Measurements from ENCODE around the gene SMAD6. TPM values are rescaled to one million over a fixed set of nuclear protein-coding genes. Genes with fewer than 3 reads are reported as not detected.
"Not testable (repeated sequence)": the region's sequence is repeated elsewhere in the genome, so short reads cannot be mapped to it uniquely, and the experiment has no call there.

Gene SMAD6
- total RNA-seq, 1 donor from 2014 or later = 1.9 TPM

DNA sequence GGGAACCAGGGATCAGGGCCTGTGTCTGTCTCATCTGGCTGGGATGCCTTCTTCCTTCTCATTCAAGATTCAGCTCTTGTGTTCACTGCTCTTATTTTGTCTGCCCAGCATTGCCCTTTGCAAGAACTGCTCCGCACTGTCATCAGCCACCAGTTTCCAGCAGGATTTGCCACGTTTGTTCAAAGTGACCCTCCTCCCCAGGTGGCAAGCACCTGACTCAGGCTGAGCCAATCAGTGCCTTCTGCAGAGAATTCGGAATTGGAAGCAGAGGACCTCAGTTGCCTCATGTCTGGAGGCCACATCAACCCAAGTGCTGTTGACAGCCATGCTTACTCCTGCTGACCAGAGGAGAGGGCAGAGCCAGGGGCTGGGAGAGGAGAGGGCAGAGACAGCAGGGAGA, 124.5 kb downstream of the SMAD6 start:
- no peak for DNase-seq

- no peak for DNase-seq
These were observed 125.1 kb downstream of the SMAD6 start for GRCh38 chr15:66827039-66827697.

DNA sequence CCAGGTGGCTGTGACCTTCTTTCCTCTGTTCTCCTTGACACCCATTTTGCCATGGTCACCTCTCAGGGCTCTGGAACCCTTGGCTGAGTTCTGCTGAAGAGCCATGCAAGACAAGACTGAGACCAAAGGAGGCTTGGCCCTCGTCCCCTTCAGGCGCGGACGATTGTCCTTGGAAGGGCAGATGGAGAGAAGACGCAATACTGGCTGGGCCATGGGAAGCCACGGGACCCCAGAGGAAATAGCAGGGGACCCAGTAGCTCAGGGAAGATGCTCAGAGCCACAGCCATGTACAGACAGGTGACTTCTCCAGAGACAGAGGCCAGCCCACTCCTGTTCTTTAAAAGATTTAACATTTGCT, 125.6 kb downstream of the SMAD6 start:
- DNase-seq = no peak

DNA sequence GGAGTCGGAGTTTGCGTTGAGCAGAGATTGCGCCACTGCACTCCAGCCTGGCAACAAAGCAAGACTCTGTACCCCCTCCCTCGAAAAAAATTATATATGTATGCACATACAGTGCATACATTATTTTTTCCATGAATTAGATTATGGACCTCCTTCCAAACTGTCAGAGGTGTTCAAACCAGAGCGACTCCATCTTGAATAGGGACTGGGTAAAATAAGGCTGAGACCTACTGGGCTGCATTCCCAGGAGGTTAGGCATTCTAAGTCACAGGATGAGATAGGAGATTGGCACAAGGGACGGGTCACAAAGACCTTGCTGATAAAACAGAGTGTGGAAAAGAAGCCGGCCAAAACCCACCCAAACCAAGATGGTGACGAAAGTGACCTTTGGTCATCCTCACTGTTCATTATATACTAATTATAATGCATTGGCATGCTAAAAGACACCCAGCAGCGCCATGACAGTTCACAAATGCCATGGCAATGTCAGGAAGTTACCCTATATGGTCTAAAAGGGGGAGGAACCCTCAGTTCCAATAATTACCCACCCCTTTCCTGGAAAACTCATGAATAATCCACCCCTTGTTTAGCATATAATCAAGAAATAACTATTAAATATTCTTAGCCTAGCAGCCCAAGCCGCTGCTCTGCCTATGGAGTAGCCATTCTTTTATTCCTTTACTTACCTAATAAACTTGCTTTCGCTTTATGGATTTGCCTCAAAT, 126.9 kb downstream of the SMAD6 start:
- DNase-seq = not testable (repeated sequence)

- DNase-seq = no peak
These were observed 127.6 kb downstream of the SMAD6 start for GRCh38 chr15:66829551-66830121.

DNA sequence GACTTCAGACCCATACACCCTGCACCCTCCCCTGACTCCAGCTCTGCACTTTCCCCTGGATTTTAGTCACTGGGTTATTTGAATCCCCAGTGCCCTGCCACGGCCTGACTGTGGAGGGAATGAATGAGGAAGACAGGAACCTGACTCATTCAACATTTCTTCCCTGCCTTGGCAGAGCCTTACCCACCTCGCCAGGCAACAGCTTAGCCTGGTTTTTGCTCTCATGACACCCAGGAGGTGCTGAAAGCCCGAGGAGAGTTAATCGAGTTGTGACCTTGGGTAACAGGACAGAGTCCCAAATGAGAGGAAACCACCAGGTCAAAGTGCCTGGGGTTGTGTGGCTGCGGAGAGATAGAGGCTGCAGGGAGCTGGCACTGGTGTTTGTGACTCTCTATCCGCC, 128.3 kb downstream of the SMAD6 start:
- no peak for DNase-seq

GRCh38 chr15:66830823-66831222, 128.8 kb downstream of the SMAD6 start:
- DNase-seq = no peak

DNA sequence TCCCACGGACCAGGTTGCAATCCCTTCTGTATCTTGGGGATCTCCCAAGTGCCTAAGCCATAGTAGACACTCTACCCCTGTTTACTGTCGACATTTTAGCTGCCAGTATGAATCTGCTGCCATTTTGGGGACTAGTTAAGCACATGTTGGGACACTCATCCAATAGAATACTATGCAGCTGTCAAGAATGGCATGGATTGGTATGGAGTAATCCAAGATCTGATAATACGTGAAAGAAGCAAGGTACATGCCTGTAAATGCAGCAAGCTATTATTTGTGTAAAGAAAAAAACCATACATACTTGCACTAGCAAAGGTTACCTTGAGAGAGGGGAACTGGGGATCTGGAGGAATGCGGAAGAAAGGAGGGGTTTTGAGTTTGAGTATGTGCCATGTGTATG, 129.3 kb downstream of the SMAD6 start:
- no peak for DNase-seq

DNA sequence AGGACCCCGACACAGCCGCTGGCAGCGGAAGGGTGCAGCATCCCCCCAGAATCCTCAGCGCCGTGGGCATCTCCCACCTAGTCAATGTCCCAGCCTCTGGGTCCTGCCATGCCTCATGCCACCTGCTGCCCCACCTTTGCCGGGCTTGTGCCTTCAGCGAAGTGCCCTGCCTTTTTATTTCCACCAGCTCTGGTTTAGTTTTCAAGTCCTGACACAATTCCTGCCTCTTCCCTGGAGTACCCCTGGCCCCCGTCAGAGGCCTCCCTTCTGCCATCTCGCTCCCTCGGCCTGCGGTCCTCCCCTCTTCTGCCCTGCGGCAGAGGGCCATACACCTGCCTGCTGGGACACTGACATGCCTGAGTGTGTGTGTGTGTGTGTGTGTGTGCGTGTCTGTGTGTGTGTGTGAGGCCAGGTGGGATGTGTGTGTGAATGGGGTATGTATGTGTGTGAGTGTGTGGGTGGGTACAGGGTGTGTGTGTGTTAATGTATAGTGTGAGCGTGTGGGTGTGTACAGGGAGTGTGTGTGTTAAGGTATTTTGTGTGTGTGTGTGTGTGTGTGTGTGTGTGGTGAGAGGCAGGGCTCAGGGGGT, 129.9 kb downstream of the SMAD6 start:
- DNase-seq = no peak

Other genes with a start within 250 kb of the SMAD6 start
- gene SNAPC5, start 204.5 kb upstream of the SMAD6 start, total RNA-seq = 10.1 TPM
- gene RPL4, start 197.4 kb upstream of the SMAD6 start, total RNA-seq = 2,913 TPM
- gene ZWILCH, start 196.9 kb upstream of the SMAD6 start, total RNA-seq = 43.0 TPM
- gene LCTL, start 136.2 kb upstream of the SMAD6 start, total RNA-seq = 0.16 TPM